ENCODE results near the gene PRKG1.

GRCh38 chr10:52040486-52040885 lies 966.2 kb downstream of the PRKG1 start:
- TF ChIP-seq POLR2A (IDR thresholded peaks at IDR 0.05; ENCODE audit: low read depth, low read length) (no peak), CTCF (conservative IDR thresholded peaks at IDR 0.05; ENCODE audit: low read depth, low read length) (no peak), RAD21 (IDR thresholded peaks at IDR 0.05; ENCODE audit: low read length) (no peak), SMC3 (IDR thresholded peaks at IDR 0.05; ENCODE audit: low read depth, low read length) (no peak), BHLHE40 (IDR thresholded peaks at IDR 0.05; ENCODE audit: low read depth, low read length) (no peak), USF2 (IDR thresholded peaks at IDR 0.05; ENCODE audit: low read depth, low read length) (no peak), RFX5 (IDR thresholded peaks at IDR 0.05; ENCODE audit: low read depth, low read length) (no peak), CEBPB (IDR thresholded peaks at IDR 0.05; ENCODE audit: low read depth, low read length) (no peak), MAZ (IDR thresholded peaks at IDR 0.05; ENCODE audit: borderline replicate concordance, low read depth, low read length) (no peak), MXI1 (IDR thresholded peaks at IDR 0.05; ENCODE audit: borderline replicate concordance, low read depth, low read length) (no peak), MAFK (IDR thresholded peaks at IDR 0.05; ENCODE audit: low read depth, low read length) (no peak)
